WTC11 (cell line): Measurements from ENCODE around the gene IKBIP. TPM values are rescaled to one million over a fixed set of nuclear protein-coding genes. Genes with fewer than 3 reads are reported as not detected.

Experiments
- ATAC-seq: fragments of 200-7000 bp; cut with Tn5 transposase; 2 replicates; pipeline ENCODE4 v1.10.0; 2021; ENCODE audit warnings: mild to moderate bottlenecking, moderate library complexity
- CTCF ChIA-PET: fragments of 300-600 bp; sonication (Branson Sonifier 250); formaldehyde crosslinking; loops from one replicate; lab custom pipeline; 2021; ENCODE audit warnings: antibody characterized with exemption; lab: Charles Lee
- POLR2A ChIA-PET: fragments of 350-600 bp; sonication (Branson Sonifier 250); formaldehyde crosslinking; loops from one replicate; lab custom pipeline; 2021; ENCODE audit warnings: antibody characterized with exemption; lab: Charles Lee
- DNase-seq: peaks from one replicate; pipeline ENCODE4 v3.0.0; 2021; ENCODE audit warnings: low spot score
- H3K27ac Mint-ChIP-seq: 2 replicates; pipeline ENCODE4 v1.8.0; 2021; ENCODE audit warnings: mixed read lengths
- H3K27me3 Mint-ChIP-seq: 2 replicates; pipeline ENCODE4 v1.8.0; 2021; ENCODE audit warnings: low read depth, mild to moderate bottlenecking, moderate library complexity, mixed read lengths
- H3K36me3 Mint-ChIP-seq: 2 replicates; pipeline ENCODE4 v1.8.0; 2021; ENCODE audit warnings: mixed read lengths
- H3K4me1 Mint-ChIP-seq: 2 replicates; pipeline ENCODE4 v1.8.0; 2022; ENCODE audit warnings: mixed read lengths
- H3K4me3 Mint-ChIP-seq: 2 replicates; pipeline ENCODE4 v1.8.0; 2021; ENCODE audit warnings: mild to moderate bottlenecking, moderate library complexity, mixed read lengths
- H3K9me3 Mint-ChIP-seq: 2 replicates; pipeline ENCODE4 v1.8.0; 2021; ENCODE audit warnings: mixed read lengths
- ARID4B ChIP-seq: sonication (generic); formaldehyde crosslinking; IDR thresholded peaks from 2 replicates; pipeline ENCODE4 v1.8.0; 2023; ENCODE audit warnings: missing genetic modification reagents, mild to moderate bottlenecking, borderline replicate concordance
- CDX4 ChIP-seq: fragments of 250-450 bp; sonication (Bioruptor Pico); IDR thresholded peaks from 2 replicates; pipeline ENCODE4 v1.9.0; 2021; ENCODE audit warnings: moderate library complexity, mild to moderate bottlenecking, inconsistent platforms, borderline replicate concordance
- CREB1 ChIP-seq: sonication (generic); formaldehyde crosslinking; IDR thresholded peaks from 2 replicates; pipeline ENCODE4 v1.8.0; 2023; ENCODE audit warnings: mild to moderate bottlenecking, missing genetic modification reagents
- CREM ChIP-seq: sonication (generic); formaldehyde crosslinking; IDR thresholded peaks from 2 replicates; pipeline ENCODE4 v1.8.1; 2022; ENCODE audit warnings: mild to moderate bottlenecking, missing genetic modification reagents, moderate library complexity
- ELF4 ChIP-seq: sonication (generic); formaldehyde crosslinking; IDR thresholded peaks from 2 replicates; pipeline ENCODE4 v1.8.1; 2022; ENCODE audit warnings: low read depth, mild to moderate bottlenecking, moderate library complexity, missing genetic modification reagents
- EMX1 ChIP-seq: fragments of 250-450 bp; sonication (Bioruptor Pico); IDR thresholded peaks from 2 replicates; pipeline ENCODE4 v1.8.0; 2021; ENCODE audit warnings: mild to moderate bottlenecking
- IRF2 ChIP-seq: sonication (generic); formaldehyde crosslinking; IDR thresholded peaks from 2 replicates; pipeline ENCODE4 v1.8.0; 2022; ENCODE audit warnings: low read depth, missing genetic modification reagents, borderline replicate concordance
- NFE2L1 ChIP-seq: sonication (generic); formaldehyde crosslinking; IDR thresholded peaks from 2 replicates; pipeline ENCODE4 v1.8.1; 2023; ENCODE audit warnings: missing genetic modification reagents
- NR2C2 ChIP-seq: sonication (generic); formaldehyde crosslinking; IDR thresholded peaks from 2 replicates; pipeline ENCODE4 v1.8.0; 2022; ENCODE audit warnings: mild to moderate bottlenecking, missing genetic modification reagents
- SOX15 ChIP-seq: fragments of 250-450 bp; sonication (Bioruptor Pico); IDR thresholded peaks from 2 replicates; pipeline ENCODE4 v1.9.0; 2021; ENCODE audit warnings: mild to moderate bottlenecking
- USF1 ChIP-seq: sonication (generic); formaldehyde crosslinking; IDR thresholded peaks from 2 replicates; pipeline ENCODE4 v1.8.0; 2022; ENCODE audit warnings: mild to moderate bottlenecking, missing genetic modification reagents
- ZNF396 ChIP-seq: fragments of 250-450 bp; sonication (Bioruptor Pico); IDR thresholded peaks from 2 replicates; pipeline ENCODE4 v1.8.0; 2021; ENCODE audit warnings: mild to moderate bottlenecking, moderate library complexity, borderline replicate concordance
- ZNF416 ChIP-seq: fragments of 250-450 bp; sonication (Bioruptor Pico); IDR thresholded peaks from 2 replicates; pipeline ENCODE4 v1.9.0; 2021; ENCODE audit warnings: mild to moderate bottlenecking, inconsistent platforms
- total RNA-seq: library from RNA; stranded (reverse); gene quantifications from 3 replicates; pipeline ENCODE4 v1.2.3, GENCODE V29; 2021
- TF ChIP-seq, protein P1 (sequence below): fragments of 200-600 bp; IDR thresholded peaks from 2 replicates; pipeline ENCODE4 v1.8.0; 2022; ENCODE audit warnings: antibody characterized with exemption
- TF ChIP-seq, protein P2 (sequence below): fragments of 250-450 bp; sonication (Bioruptor Pico); IDR thresholded peaks from 2 replicates; pipeline ENCODE4 v1.9.0; 2021; ENCODE audit warnings: mild to moderate bottlenecking
- TF ChIP-seq, protein P3 (sequence below): sonication (generic); formaldehyde crosslinking; IDR thresholded peaks from 2 replicates; pipeline ENCODE4 v1.8.1; 2023; ENCODE audit warnings: mild to moderate bottlenecking, missing genetic modification reagents, moderate library complexity
- TF ChIP-seq, protein P4 (sequence below): sonication (generic); formaldehyde crosslinking; IDR thresholded peaks from 2 replicates; pipeline ENCODE4 v1.8.1; 2023; ENCODE audit warnings: mild to moderate bottlenecking, missing genetic modification reagents, moderate library complexity

Gene IKBIP
- total RNA-seq, 1 experiment from 2014 or later = 15.5 TPM

DNA sequence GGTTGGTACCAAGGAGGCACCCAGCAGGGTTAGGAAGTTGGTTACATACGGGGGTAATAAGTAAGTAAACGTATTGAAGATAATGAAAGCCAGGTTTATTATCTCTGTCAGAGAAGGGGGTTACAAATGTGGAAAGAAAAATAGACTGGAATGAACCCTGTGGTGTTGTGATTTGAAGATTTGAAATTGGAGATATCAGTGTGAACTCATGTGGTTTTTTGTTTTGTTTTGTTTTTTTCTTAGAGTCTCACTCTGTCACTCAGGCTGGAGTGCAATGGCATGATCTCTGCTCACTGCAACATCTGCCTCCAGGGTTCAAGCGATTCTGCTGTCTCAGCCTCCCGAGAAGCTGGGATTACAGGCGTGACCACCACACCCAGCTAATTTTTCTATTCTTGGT lies 65.2 kb downstream of the IKBIP start:
- Mint-ChIP-seq H3K9me3 (no peaks in the 10 kb centered on the region), H3K36me3 (no peaks in the 10 kb centered on the region), H3K27me3 (no peaks in the 10 kb centered on the region), H3K4me1 (no peaks in the 10 kb centered on the region), H3K4me3 (no peak overlapping the region), H3K27ac (no peak overlapping the region)
- no peak for ATAC-seq
- ChIA-PET CTCF (interaction anchor here (1.9 kb wide), 1 partner anchor 12 kb away, joined by 11 read pairs; no protein-coding TSS in a partner anchor), POLR2A (no interaction called here)
- DNase-seq = no peak
- TF ChIP-seq ELF4 (no peak), ZNF396 (CRISPR knock-in tag) (no peak), EMX1 (no peak), ZNF416 (CRISPR knock-in tag) (no peak), CDX4 (CRISPR knock-in tag) (no peak), NFE2L1 (CRISPR knock-in tag) (no peak), CREM (CRISPR knock-in tag) (no peak), SOX15 (CRISPR knock-in tag) (no peak), ARID4B (CRISPR knock-in tag) (no peak), CREB1 (CRISPR knock-in tag) (no peak), NR2C2 (CRISPR knock-in tag) (no peak), USF1 (CRISPR knock-in tag) (no peak), IRF2 (CRISPR knock-in tag) (no peak)
- TF ChIP-seq, protein P1, sequence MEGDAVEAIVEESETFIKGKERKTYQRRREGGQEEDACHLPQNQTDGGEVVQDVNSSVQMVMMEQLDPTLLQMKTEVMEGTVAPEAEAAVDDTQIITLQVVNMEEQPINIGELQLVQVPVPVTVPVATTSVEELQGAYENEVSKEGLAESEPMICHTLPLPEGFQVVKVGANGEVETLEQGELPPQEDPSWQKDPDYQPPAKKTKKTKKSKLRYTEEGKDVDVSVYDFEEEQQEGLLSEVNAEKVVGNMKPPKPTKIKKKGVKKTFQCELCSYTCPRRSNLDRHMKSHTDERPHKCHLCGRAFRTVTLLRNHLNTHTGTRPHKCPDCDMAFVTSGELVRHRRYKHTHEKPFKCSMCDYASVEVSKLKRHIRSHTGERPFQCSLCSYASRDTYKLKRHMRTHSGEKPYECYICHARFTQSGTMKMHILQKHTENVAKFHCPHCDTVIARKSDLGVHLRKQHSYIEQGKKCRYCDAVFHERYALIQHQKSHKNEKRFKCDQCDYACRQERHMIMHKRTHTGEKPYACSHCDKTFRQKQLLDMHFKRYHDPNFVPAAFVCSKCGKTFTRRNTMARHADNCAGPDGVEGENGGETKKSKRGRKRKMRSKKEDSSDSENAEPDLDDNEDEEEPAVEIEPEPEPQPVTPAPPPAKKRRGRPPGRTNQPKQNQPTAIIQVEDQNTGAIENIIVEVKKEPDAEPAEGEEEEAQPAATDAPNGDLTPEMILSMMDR = no peak
- TF ChIP-seq, protein P2, sequence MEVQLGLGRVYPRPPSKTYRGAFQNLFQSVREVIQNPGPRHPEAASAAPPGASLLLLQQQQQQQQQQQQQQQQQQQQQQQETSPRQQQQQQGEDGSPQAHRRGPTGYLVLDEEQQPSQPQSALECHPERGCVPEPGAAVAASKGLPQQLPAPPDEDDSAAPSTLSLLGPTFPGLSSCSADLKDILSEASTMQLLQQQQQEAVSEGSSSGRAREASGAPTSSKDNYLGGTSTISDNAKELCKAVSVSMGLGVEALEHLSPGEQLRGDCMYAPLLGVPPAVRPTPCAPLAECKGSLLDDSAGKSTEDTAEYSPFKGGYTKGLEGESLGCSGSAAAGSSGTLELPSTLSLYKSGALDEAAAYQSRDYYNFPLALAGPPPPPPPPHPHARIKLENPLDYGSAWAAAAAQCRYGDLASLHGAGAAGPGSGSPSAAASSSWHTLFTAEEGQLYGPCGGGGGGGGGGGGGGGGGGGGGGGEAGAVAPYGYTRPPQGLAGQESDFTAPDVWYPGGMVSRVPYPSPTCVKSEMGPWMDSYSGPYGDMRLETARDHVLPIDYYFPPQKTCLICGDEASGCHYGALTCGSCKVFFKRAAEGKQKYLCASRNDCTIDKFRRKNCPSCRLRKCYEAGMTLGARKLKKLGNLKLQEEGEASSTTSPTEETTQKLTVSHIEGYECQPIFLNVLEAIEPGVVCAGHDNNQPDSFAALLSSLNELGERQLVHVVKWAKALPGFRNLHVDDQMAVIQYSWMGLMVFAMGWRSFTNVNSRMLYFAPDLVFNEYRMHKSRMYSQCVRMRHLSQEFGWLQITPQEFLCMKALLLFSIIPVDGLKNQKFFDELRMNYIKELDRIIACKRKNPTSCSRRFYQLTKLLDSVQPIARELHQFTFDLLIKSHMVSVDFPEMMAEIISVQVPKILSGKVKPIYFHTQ (CRISPR knock-in tag) = no peak
- TF ChIP-seq, protein P3, sequence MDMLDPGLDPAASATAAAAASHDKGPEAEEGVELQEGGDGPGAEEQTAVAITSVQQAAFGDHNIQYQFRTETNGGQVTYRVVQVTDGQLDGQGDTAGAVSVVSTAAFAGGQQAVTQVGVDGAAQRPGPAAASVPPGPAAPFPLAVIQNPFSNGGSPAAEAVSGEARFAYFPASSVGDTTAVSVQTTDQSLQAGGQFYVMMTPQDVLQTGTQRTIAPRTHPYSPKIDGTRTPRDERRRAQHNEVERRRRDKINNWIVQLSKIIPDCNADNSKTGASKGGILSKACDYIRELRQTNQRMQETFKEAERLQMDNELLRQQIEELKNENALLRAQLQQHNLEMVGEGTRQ (CRISPR knock-in tag) = no peak
- TF ChIP-seq, protein P4, sequence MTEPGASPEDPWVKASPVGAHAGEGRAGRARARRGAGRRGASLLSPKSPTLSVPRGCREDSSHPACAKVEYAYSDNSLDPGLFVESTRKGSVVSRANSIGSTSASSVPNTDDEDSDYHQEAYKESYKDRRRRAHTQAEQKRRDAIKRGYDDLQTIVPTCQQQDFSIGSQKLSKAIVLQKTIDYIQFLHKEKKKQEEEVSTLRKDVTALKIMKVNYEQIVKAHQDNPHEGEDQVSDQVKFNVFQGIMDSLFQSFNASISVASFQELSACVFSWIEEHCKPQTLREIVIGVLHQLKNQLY (CRISPR knock-in tag) = no peak
